GM23338 (cell line): Measurements from ENCODE around the gene KRTAP10-6.

Experiments used
- CREB1 ChIP-seq: fragments of 250-450 bp; sonication (Bioruptor Pico); IDR thresholded peaks from 2 replicates; pipeline ENCODE4 v1.5.0; 2020; ENCODE audit warnings: low read depth, mild to moderate bottlenecking, moderate library complexity
- CTCF ChIP-seq, 2 experiments: fragments of 200-600 bp in 1 of 2; sonication (generic) in 1 of 2; conservative IDR thresholded peaks; 2 replicates each; pipeline versions ENCODE4 v1.5.1 to v1.6.1; 2016 to 2017; ENCODE audit warnings: antibody characterized with exemption in 2 of 2, low read depth in 2 of 2, mild to moderate bottlenecking in 2 of 2, moderate library complexity in 1 of 2
- EZH2 ChIP-seq: fragments of 200-600 bp; sonication (generic); IDR thresholded peaks from one replicate; pipeline ENCODE4 v1.8.0; 2017; ENCODE audit warnings: antibody characterized with exemption, mild to moderate bottlenecking, low read depth; ENCODE audit not compliant: unreplicated experiment
- EZH2phosphoT487 ChIP-seq: fragments of 200-600 bp; sonication (generic); IDR thresholded peaks from one replicate; pipeline ENCODE4 v1.8.1; 2018; ENCODE audit warnings: antibody characterized with exemption; ENCODE audit not compliant: unreplicated experiment
- JUNB ChIP-seq: IDR thresholded peaks from one replicate; pipeline ENCODE4 v1.6.1; 2016; ENCODE audit warnings: antibody characterized with exemption; ENCODE audit not compliant: unreplicated experiment
- NANOG ChIP-seq: IDR thresholded peaks from 2 replicates; pipeline ENCODE4 v1.6.1; 2016; ENCODE audit warnings: antibody characterized with exemption, borderline replicate concordance
- POLR2AphosphoS5 ChIP-seq: IDR thresholded peaks from 2 replicates; pipeline ENCODE4 v1.6.1; 2016; ENCODE audit warnings: antibody characterized with exemption, low read depth
- REST ChIP-seq: IDR thresholded peaks from one replicate; pipeline ENCODE4 v1.6.1; 2018; ENCODE audit warnings: antibody characterized with exemption; ENCODE audit not compliant: unreplicated experiment
- STAT1 ChIP-seq: IDR thresholded peaks from one replicate; pipeline ENCODE4 v1.6.1; 2016; ENCODE audit warnings: antibody characterized with exemption; ENCODE audit not compliant: unreplicated experiment
- ZNF114 ChIP-seq: fragments of 250-450 bp; sonication (Bioruptor Pico); IDR thresholded peaks from 2 replicates; pipeline ENCODE4 v1.5.0; 2020; ENCODE audit warnings: mild to moderate bottlenecking, moderate library complexity
- ZNF331 ChIP-seq: fragments of 250-450 bp; sonication (Bioruptor Pico); IDR thresholded peaks from 2 replicates; pipeline ENCODE4 v1.5.0; 2020; ENCODE audit warnings: low read depth, mild to moderate bottlenecking, moderate library complexity

GRCh38 chr21:44609193-44609592 is 16.9 kb upstream of the KRTAP10-6 start:
- TF ChIP-seq CTCF (conservative IDR thresholded peaks at IDR 0.05; ENCODE audit: low read depth in 2 of 2), result no peak
- no peak for TF ChIP-seq REST
- no peak for TF ChIP-seq POLR2AphosphoS5
- no peak for TF ChIP-seq STAT1
- TF ChIP-seq EZH2phosphoT487, result no peak
- no peak for TF ChIP-seq EZH2
- no peak for TF ChIP-seq CREB1 (CRISPR knock-in tag)
- TF ChIP-seq JUNB, result no peak
- TF ChIP-seq ZNF114, result no peak
- no peak for TF ChIP-seq ZNF331 (CRISPR knock-in tag)
- no peak for TF ChIP-seq NANOG
